Endothelial cell (in vitro differentiated cells): ENCODE data around the gene TSSK6. TPM values are rescaled to one million over a fixed set of nuclear protein-coding genes. Genes with fewer than 3 reads are reported as not detected.
A peak's percentile ranks its signal among the peaks of the same experiment; 100 is the strongest.

Source experiments
- DNase-seq: peaks from one replicate; pipeline ENCODE4 v3.0.0; 2021; ENCODE audit warnings: low spot score
- H3K27ac Mint-ChIP-seq: one replicate; pipeline ENCODE4 v1.8.0; 2021; ENCODE audit warnings: mixed read lengths, inconsistent platforms; ENCODE audit not compliant: unreplicated experiment
- H3K27me3 Mint-ChIP-seq: one replicate; pipeline ENCODE4 v1.8.0; 2021; ENCODE audit warnings: mild to moderate bottlenecking, moderate library complexity, mixed read lengths, inconsistent platforms; ENCODE audit not compliant: unreplicated experiment
- H3K36me3 Mint-ChIP-seq: one replicate; pipeline ENCODE4 v1.8.0; 2021; ENCODE audit warnings: mild to moderate bottlenecking, low read depth, mixed read lengths, inconsistent platforms; ENCODE audit not compliant: unreplicated experiment
- H3K4me1 Mint-ChIP-seq: one replicate; pipeline ENCODE4 v1.8.0; 2021; ENCODE audit warnings: mild to moderate bottlenecking, mixed read lengths, inconsistent platforms; ENCODE audit not compliant: unreplicated experiment
- H3K4me3 Mint-ChIP-seq: one replicate; pipeline ENCODE4 v1.8.0; 2021; ENCODE audit warnings: mild to moderate bottlenecking, mixed read lengths, inconsistent platforms; ENCODE audit not compliant: unreplicated experiment
- H3K9me3 Mint-ChIP-seq: one replicate; pipeline ENCODE4 v1.8.0; 2021; ENCODE audit warnings: mixed read lengths, inconsistent platforms; ENCODE audit not compliant: unreplicated experiment
- total RNA-seq: library from RNA; stranded (reverse); fragmentation: NEBNext Ultra II Directional; extraction: Animal tissue kit (Norgen Biotek cat#: 25700); gene quantifications from one replicate; pipeline ENCODE4 v1.2.1, GENCODE V29; 2021; ENCODE audit not compliant: unreplicated experiment
- TF ChIP-seq, protein P1 (sequence below): fragments of 200-600 bp; sonication (generic); IDR thresholded peaks from one replicate; pipeline ENCODE4 v1.5.0; 2021; ENCODE audit warnings: antibody characterized with exemption; ENCODE audit not compliant: unreplicated experiment

The TSSK6 gene
- total RNA-seq, 1 donor from 2014 or later: 2.7 TPM

DNA sequence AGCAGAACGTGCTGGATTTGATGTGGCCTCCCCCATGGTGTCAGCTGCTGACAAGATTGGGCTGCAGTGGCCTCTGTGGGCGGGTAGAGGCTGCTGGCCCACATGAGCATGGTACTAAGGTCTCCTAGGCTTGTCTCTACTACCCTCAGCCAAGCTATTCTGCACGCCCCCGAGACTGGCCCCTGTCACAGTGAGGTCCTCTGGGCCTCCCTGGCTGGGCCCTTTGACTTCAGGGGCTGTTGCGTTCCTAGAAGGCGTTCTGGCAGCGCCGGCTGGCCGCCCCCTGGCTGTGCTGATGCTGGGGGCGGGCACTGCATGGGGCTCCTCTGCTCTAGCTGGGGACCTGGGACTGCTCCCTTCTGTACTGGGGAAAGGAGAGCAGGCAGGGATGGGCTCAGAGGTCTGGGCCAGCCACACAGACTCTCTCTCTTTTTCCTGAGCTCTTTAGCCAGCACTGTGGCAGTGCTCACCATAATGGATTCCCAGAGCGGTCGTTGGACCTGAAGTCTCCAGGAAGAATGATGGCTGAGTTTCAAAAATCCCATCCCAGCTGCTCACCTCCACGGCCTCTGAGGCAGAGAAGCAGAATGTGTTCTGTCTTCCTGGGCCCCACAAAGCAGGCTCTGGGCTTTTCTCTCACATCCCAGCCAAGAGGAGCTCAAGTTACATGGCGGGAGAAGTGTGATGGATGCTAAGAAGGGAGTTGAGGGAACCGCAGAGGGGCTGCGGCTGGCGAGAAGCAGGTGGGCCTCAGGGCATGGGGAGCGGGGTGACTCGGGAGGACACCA lies 32.3 kb downstream of the TSSK6 start:
- H3K4me3 Mint-ChIP-seq: no peak overlapping the region
- peaks cover 6% of the 10 kb centered on the region for H3K4me1 Mint-ChIP-seq
- TF ChIP-seq, protein P1, sequence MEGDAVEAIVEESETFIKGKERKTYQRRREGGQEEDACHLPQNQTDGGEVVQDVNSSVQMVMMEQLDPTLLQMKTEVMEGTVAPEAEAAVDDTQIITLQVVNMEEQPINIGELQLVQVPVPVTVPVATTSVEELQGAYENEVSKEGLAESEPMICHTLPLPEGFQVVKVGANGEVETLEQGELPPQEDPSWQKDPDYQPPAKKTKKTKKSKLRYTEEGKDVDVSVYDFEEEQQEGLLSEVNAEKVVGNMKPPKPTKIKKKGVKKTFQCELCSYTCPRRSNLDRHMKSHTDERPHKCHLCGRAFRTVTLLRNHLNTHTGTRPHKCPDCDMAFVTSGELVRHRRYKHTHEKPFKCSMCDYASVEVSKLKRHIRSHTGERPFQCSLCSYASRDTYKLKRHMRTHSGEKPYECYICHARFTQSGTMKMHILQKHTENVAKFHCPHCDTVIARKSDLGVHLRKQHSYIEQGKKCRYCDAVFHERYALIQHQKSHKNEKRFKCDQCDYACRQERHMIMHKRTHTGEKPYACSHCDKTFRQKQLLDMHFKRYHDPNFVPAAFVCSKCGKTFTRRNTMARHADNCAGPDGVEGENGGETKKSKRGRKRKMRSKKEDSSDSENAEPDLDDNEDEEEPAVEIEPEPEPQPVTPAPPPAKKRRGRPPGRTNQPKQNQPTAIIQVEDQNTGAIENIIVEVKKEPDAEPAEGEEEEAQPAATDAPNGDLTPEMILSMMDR: no peak
- H3K9me3 Mint-ChIP-seq: no peaks in the 10 kb centered on the region
- peak overlapping the region; percentile 39 for H3K27ac Mint-ChIP-seq
- DNase-seq: no peak
- H3K27me3 Mint-ChIP-seq: peaks cover 3% of the 10 kb centered on the region
- H3K36me3 Mint-ChIP-seq: peaks cover 6% of the 10 kb centered on the region

DNA sequence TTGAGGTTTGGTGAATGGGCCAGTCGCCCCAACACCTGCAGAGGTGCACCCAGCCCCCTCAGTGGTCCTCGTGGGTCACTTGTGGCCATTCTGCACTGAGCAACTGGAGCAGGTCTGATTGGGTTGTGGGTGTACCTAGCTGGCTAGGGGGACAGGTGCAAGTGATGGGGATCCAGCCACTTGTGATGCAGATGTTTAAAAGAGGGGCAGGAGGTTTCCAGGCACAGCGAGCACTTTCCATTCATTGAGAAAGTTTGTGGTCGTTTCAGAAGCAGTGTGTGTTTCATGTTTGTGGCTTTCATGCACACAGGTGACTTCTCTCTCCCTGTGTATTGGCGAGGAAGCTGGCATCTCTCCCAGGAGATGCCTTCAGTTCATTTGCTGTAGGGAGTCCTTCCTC lies 34.7 kb downstream of the TSSK6 start:
- no peaks in the 10 kb centered on the region for H3K9me3 Mint-ChIP-seq
- peaks cover 7% of the 10 kb centered on the region for H3K36me3 Mint-ChIP-seq
- peaks cover 14% of the 10 kb centered on the region for H3K4me1 Mint-ChIP-seq
- TF ChIP-seq, protein P1: no peak
- H3K27ac Mint-ChIP-seq: no peak overlapping the region
- H3K27me3 Mint-ChIP-seq: peaks cover 12% of the 10 kb centered on the region
- no peak for DNase-seq
- H3K4me3 Mint-ChIP-seq: no peak overlapping the region

DNA sequence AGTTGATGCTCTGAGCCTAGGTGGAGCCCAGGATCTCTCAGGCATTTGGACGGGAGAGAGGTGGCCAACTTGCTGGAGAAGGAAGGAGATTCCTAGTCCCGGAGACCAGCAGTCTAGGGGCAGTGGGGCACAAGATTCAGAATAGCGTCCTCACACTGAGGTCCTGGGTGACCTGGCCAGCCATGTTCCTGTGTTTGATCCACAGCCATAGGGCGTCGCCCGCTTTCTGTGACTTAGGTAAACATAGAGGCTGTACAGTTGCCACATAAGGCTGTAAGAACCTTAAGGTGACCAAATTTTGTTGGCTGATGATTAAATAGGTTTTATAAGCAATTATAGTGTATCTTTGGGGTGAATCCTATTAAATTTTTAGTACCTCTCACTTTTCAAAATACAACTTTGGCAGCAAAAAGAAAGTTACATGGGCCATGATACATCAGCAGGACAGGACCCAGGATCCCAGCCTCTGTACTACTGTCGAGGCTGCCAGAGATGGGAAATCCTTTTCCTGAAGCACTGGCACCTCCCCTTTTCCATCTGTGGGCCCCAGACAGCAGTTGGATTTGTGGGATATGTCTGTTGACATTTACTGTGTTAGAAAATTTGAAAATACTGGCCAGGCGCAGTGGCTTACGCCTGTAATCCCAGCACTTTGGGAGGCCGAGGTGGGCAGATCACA lies 37.5 kb downstream of the TSSK6 start:
- Mint-ChIP-seq H3K36me3 (peaks cover 11% of the 10 kb centered on the region), H3K9me3 (no peaks in the 10 kb centered on the region), H3K4me1 (peaks cover 26% of the 10 kb centered on the region), H3K27ac (peak overlapping the region; percentile 61), H3K27me3 (peaks cover 13% of the 10 kb centered on the region), H3K4me3 (peak overlapping the region; percentile 31)
- no peak for DNase-seq
- TF ChIP-seq, protein P1: no peak

DNA sequence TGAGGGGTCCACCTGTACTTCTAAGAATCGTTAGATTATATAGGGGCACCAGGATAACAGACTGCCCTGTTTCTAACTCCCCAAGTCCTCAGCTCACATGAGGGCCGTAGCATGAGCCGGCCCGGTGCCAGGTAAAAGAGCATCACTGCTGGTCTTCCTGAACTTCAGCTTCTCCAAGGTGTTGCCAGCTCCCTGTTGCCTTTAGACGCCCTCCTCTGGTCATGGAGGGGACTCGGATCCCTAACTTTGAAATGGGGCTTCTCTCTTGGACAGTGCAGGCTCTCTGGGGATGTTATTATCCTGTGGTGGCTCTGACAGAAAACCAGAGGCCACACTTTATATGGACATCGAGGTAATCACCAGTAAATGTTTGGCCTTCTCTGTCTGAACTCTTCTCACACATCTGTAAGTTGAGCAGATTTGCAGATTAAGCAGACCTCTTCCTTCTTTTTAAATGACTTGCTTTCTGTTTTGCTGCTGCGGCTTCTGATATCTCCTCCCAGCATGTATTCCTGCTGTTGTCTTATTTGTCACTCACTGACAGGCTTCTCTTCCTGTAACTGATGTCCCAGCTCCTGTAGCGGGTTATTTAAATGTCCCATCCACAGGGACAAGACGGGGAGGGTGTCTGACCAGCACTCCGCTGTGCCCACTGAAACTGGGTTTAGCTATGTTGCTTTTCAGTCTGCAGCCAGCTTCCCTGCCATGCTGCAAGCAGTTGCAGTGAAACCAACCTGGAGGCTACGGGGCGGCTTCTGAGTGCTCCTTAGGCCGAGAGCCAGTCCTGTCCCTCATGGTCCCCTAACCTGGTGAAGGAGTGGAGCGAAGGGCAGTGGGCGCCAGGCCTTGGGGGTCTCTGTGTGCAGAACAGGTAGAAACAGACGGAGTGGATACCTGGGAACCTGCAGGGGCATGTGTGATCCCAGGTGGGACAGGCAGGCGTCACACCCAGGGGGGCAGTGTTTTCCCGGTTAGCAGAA lies 39.2 kb downstream of the TSSK6 start:
- Mint-ChIP-seq H3K36me3 (peaks cover 11% of the 10 kb centered on the region), H3K27ac (no peak overlapping the region), H3K4me1 (peaks cover 26% of the 10 kb centered on the region)

More for the DNA sequence above, 39.2 kb downstream of the TSSK6 start:
- Mint-ChIP-seq H3K27me3 (peaks cover 17% of the 10 kb centered on the region), H3K9me3 (no peaks in the 10 kb centered on the region), H3K4me3 (no peak overlapping the region)
- TF ChIP-seq, protein P1: no peak
- DNase-seq: no peak
